ENCODE data around the gene SMIM33. TPM values are rescaled to one million over a fixed set of nuclear protein-coding genes. Genes with fewer than 3 reads are reported as not detected.
"Not testable (repeated sequence)": the region's sequence is repeated elsewhere in the genome, so short reads cannot be mapped to it uniquely, and the experiment has no call there.

The SMIM33 gene
- total RNA-seq, 2 donors from 2014 or later = 3.4 to 5.9 TPM

GRCh38 chr5:139474890-139475791, 4.3 kb downstream of the SMIM33 start:
- intact Hi-C loops (cut with DNase I) = no loop called here
- H3K9me3 ChIP-seq = no peaks in the 10 kb centered on the region
- no peak overlapping the region for H3K9ac ChIP-seq (ENCODE audit: low read depth in 2 of 2, low read length in 2 of 2)
- peak; percentile 61 for DNase-seq
- no peak overlapping the region for H3K27ac ChIP-seq
- TF ChIP-seq CTCF (IDR thresholded peaks at IDR 0.05) = no peak
- H3K4me1 ChIP-seq = peaks cover 12% of the 10 kb centered on the region
- H3K27me3 ChIP-seq = no peaks in the 10 kb centered on the region
- no peaks in the 10 kb centered on the region for H3K36me3 ChIP-seq
- no peak overlapping the region for H3K4me3 ChIP-seq

- no peak overlapping the region for H3K27ac ChIP-seq
- peaks cover 20% of the 10 kb centered on the region for H3K4me1 ChIP-seq
- intact Hi-C loops (cut with DNase I) = no loop called here
These were observed 5.2 kb downstream of the SMIM33 start for GRCh38 chr5:139475865-139476617.

GRCh38 chr5:139478657-139479423, 8.0 kb downstream of the SMIM33 start:
- H3K36me3 ChIP-seq; H3K9me3 ChIP-seq; H3K4me3 ChIP-seq; H3K9ac ChIP-seq (ENCODE audit: low read depth in 2 of 2, low read length in 2 of 2); DNase-seq; intact Hi-C loops (cut with DNase I); H3K27ac ChIP-seq; H3K27me3 ChIP-seq: not testable (repeated sequence)
- peaks cover 32% of the 10 kb centered on the region for H3K4me1 ChIP-seq

More at GRCh38 chr5:139475865-139476617, 5.2 kb downstream of the SMIM33 start:
- Histone ChIP-seq H3K9ac (ENCODE audit: low read depth in 2 of 2, low read length in 2 of 2) (no peak overlapping the region), H3K36me3 (no peaks in the 10 kb centered on the region), H3K27me3 (no peaks in the 10 kb centered on the region), H3K4me3 (no peak overlapping the region), H3K9me3 (no peaks in the 10 kb centered on the region)
- no peak for TF ChIP-seq CTCF (IDR thresholded peaks at IDR 0.05)
- DNase-seq = no peak

GRCh38 chr5:139479729-139480128, 8.9 kb downstream of the SMIM33 start:
- H3K9ac ChIP-seq (ENCODE audit: low read depth in 2 of 2, low read length in 2 of 2); H3K4me3 ChIP-seq; H3K36me3 ChIP-seq; H3K27ac ChIP-seq; H3K27me3 ChIP-seq; intact Hi-C loops (cut with DNase I); DNase-seq; H3K9me3 ChIP-seq: not testable (repeated sequence)
- H3K4me1 ChIP-seq = peaks cover 32% of the 10 kb centered on the region

GRCh38 chr5:139481122-139481533, 10.3 kb downstream of the SMIM33 start:
- intact Hi-C loops (cut with DNase I) = no loop called here
- Histone ChIP-seq H3K9me3 (no peaks in the 10 kb centered on the region), H3K9ac (ENCODE audit: low read depth in 2 of 2, low read length in 2 of 2) (peak overlapping the region; percentile 74 to 88), H3K4me1 (peaks cover 21% of the 10 kb centered on the region), H3K27ac (peak overlapping the region; percentile 90), H3K27me3 (no peaks in the 10 kb centered on the region), H3K4me3 (peak overlapping the region; percentile 46), H3K36me3 (no peaks in the 10 kb centered on the region)
- TF ChIP-seq CTCF (IDR thresholded peaks at IDR 0.05) = no peak
- DNase-seq = peak; percentile 55

GRCh38 chr5:139481580-139482049, 10.8 kb downstream of the SMIM33 start:
- DNase-seq = peak; percentile 56
- intact Hi-C loops (cut with DNase I) = no loop called here
- Histone ChIP-seq H3K27ac (peak overlapping the region; percentile 90), H3K27me3 (no peaks in the 10 kb centered on the region), H3K4me3 (peak overlapping the region; percentile 46), H3K9ac (ENCODE audit: low read depth in 2 of 2, low read length in 2 of 2) (peak overlapping the region; percentile 74 to 88), H3K36me3 (no peaks in the 10 kb centered on the region), H3K9me3 (no peaks in the 10 kb centered on the region), H3K4me1 (peaks cover 21% of the 10 kb centered on the region)
- TF ChIP-seq CTCF (IDR thresholded peaks at IDR 0.05) = no peak

Measured in colonic mucosa (tissue), 4 donors.